HepG2 (cell line): Measurements from ENCODE around the gene FITM2. TPM values are rescaled to one million over a fixed set of nuclear protein-coding genes. Genes with fewer than 3 reads are reported as not detected.
A peak's percentile ranks its signal among the peaks of the same experiment; 100 is the strongest.

Experiments used
- AGO1 ChIP-seq: fragments of 200-400 bp; formaldehyde crosslinking; IDR thresholded peaks from 2 replicates; pipeline ENCODE4 v1.6.1; 2017; ENCODE audit warnings: mild to moderate bottlenecking, low read depth, low read length, moderate library complexity; ENCODE audit not compliant: poor library complexity, severe bottlenecking
- BCL3 ChIP-seq: sonication (generic); formaldehyde crosslinking; IDR thresholded peaks from 2 replicates; pipeline ENCODE4 v1.5.1; 2020; ENCODE audit warnings: mild to moderate bottlenecking, missing genetic modification reagents, moderate library complexity
- DMTF1 ChIP-seq: sonication (generic); formaldehyde crosslinking; IDR thresholded peaks from 2 replicates; pipeline ENCODE4 v1.4.0; 2020; ENCODE audit warnings: mild to moderate bottlenecking, missing genetic modification reagents
- ELF3 ChIP-seq: IDR thresholded peaks from 2 replicates; pipeline ENCODE4 v1.6.1; 2016; ENCODE audit warnings: missing genetic modification reagents, missing compliant biosample characterization
- HES4 ChIP-seq: sonication (generic); formaldehyde crosslinking; IDR thresholded peaks from 2 replicates; pipeline ENCODE4 v1.9.0; 2021; ENCODE audit warnings: mild to moderate bottlenecking, missing genetic modification reagents, borderline replicate concordance
- HNRNPH1 ChIP-seq: fragments of 200-400 bp; formaldehyde crosslinking; optimal IDR thresholded peaks from 2 replicates; pipeline ENCODE3; 2017; ENCODE audit warnings: mild to moderate bottlenecking, low read depth, low read length
- IRF2 ChIP-seq: IDR thresholded peaks from 2 replicates; pipeline ENCODE4 v1.6.1; 2018; ENCODE audit warnings: missing genetic modification reagents, missing compliant biosample characterization
- MLLT10 ChIP-seq: sonication (generic); formaldehyde crosslinking; IDR thresholded peaks from 2 replicates; pipeline ENCODE4 v1.4.0; 2020; ENCODE audit warnings: missing genetic modification reagents
- MXD4 ChIP-seq: IDR thresholded peaks from 2 replicates; pipeline ENCODE4 v1.6.1; 2016; ENCODE audit warnings: mild to moderate bottlenecking, missing biosample characterization, missing genetic modification reagents
- NFE2 ChIP-seq: sonication (generic); formaldehyde crosslinking; IDR thresholded peaks from 2 replicates; pipeline ENCODE4 v1.4.0; 2020; ENCODE audit warnings: missing genetic modification reagents
- NFKB2 ChIP-seq: sonication (generic); formaldehyde crosslinking; IDR thresholded peaks from 2 replicates; pipeline ENCODE4 v1.4.0; 2020; ENCODE audit warnings: missing genetic modification reagents, borderline replicate concordance
- PHF5A ChIP-seq: IDR thresholded peaks from one replicate; pipeline ENCODE4 v1.6.1; 2018; ENCODE audit warnings: low read depth, missing genetic modification reagents; ENCODE audit not compliant: unreplicated experiment
- PRPF4 ChIP-seq: fragments of 200-400 bp; formaldehyde crosslinking; IDR thresholded peaks from 2 replicates; pipeline ENCODE4 v1.6.1; 2016; ENCODE audit warnings: low read length, low read depth; ENCODE audit not compliant: poor library complexity, severe bottlenecking
- RBFOX2 ChIP-seq: fragments of 200-400 bp; formaldehyde crosslinking; IDR thresholded peaks from 2 replicates; pipeline ENCODE4 v1.6.1; 2017; ENCODE audit warnings: low read depth, mild to moderate bottlenecking, low read length
- RFX3 ChIP-seq: IDR thresholded peaks from 2 replicates; pipeline ENCODE4 v1.6.1; 2016; ENCODE audit warnings: missing biosample characterization, missing genetic modification reagents
- SALL1 ChIP-seq: sonication (generic); formaldehyde crosslinking; IDR thresholded peaks from 2 replicates; pipeline ENCODE4 v1.8.0; 2022; ENCODE audit warnings: mild to moderate bottlenecking, missing genetic modification reagents
- TFE3 ChIP-seq: IDR thresholded peaks from 2 replicates; pipeline ENCODE4 v1.6.1; 2016
- THAP8 ChIP-seq: sonication (generic); formaldehyde crosslinking; IDR thresholded peaks from 2 replicates; pipeline ENCODE4 v1.5.1; 2020; ENCODE audit warnings: missing genetic modification reagents, mild to moderate bottlenecking, borderline replicate concordance
- ZNF251 ChIP-seq: sonication (generic); formaldehyde crosslinking; IDR thresholded peaks from 2 replicates; pipeline ENCODE4 v1.9.0; 2021; ENCODE audit warnings: mild to moderate bottlenecking, missing genetic modification reagents
- ZNF556 ChIP-seq: sonication (generic); formaldehyde crosslinking; IDR thresholded peaks from 2 replicates; pipeline ENCODE4 v1.4.0; 2020; ENCODE audit warnings: mild to moderate bottlenecking, missing genetic modification reagents, borderline replicate concordance
- ZNF562 ChIP-seq: sonication (generic); formaldehyde crosslinking; IDR thresholded peaks from 2 replicates; pipeline ENCODE4 v1.8.0; 2022; ENCODE audit warnings: missing genetic modification reagents, borderline replicate concordance
- ZNF674 ChIP-seq: sonication (generic); formaldehyde crosslinking; IDR thresholded peaks from 2 replicates; pipeline ENCODE4 v1.5.0; 2020; ENCODE audit warnings: low read depth, mild to moderate bottlenecking, missing genetic modification reagents
- ZNF737 ChIP-seq: sonication (generic); formaldehyde crosslinking; IDR thresholded peaks from 2 replicates; pipeline ENCODE4 v1.5.0; 2020; ENCODE audit warnings: missing genetic modification reagents, mild to moderate bottlenecking, borderline replicate concordance
- ZNF747 ChIP-seq: sonication (generic); formaldehyde crosslinking; IDR thresholded peaks from 2 replicates; pipeline ENCODE4 v1.8.1; 2023; ENCODE audit warnings: missing genetic modification reagents, mild to moderate bottlenecking, borderline replicate concordance
- ZNF788 ChIP-seq: sonication (generic); formaldehyde crosslinking; IDR thresholded peaks from 2 replicates; pipeline ENCODE4 v1.5.0; 2020; ENCODE audit warnings: mild to moderate bottlenecking, missing genetic modification reagents, borderline replicate concordance
- ZSCAN29 ChIP-seq: sonication (generic); formaldehyde crosslinking; conservative IDR thresholded peaks from 2 replicates; pipeline ENCODE4 v1.4.0; 2020; ENCODE audit warnings: mild to moderate bottlenecking, missing genetic modification reagents
- polyA plus RNA-seq, 8 experiments: library from polyadenylated mRNA; depleted of rRNA in 3 of 8; stranded (reverse) in 7 of 8; unstranded in 1 of 8; fragments of >200 nt; fragmentation: Illumina TruSeq in 4 of 8; extraction: Trizol in 4 of 8; gene quantifications; 2 replicates each; pipeline versions ENCODE4 v1.2.1 to v1.2.3, GENCODE V29; 2011 to 2016; ENCODE audit warnings: low read depth in 4 of 8, missing spikeins in 1 of 8, mixed read lengths in 1 of 8; ENCODE audit not compliant: insufficient read depth in 1 of 8
- total RNA-seq, 5 experiments: library from RNA; depleted of rRNA; stranded (reverse); fragments of >200 nt; fragmentation: Illumina TruSeq; extraction: Trizol; gene quantifications; 2 replicates each; pipeline ENCODE4 v1.2.3, GENCODE V29; 2016; ENCODE audit warnings: low read depth in 1 of 5

FITM2 gene
- total and polyA plus RNA-seq, 2 of the 13 experiments (the other 11 are each of a cell fraction or from before 2014, with no cell fraction given): 9.6 to 24.5 TPM

- TF ChIP-seq ZNF747 (CRISPR knock-in tag) (no peak), TFE3 (CRISPR knock-in tag) (peak; percentile 63; the same call in 1 of the 2 replicates), ELF3 (CRISPR knock-in tag) (peak; percentile 95), HNRNPH1 (no peak), ZSCAN29 (CRISPR knock-in tag) (peak; percentile 92; the same call in 1 of the 2 replicates), NFKB2 (CRISPR knock-in tag) (0 out of 2 replicates have a peak, but pooled peaks have one; percentile 62), HES4 (CRISPR knock-in tag) (no peak), MXD4 (CRISPR knock-in tag) (no peak; the same call in 1 of the 2 replicates), SALL1 (CRISPR knock-in tag) (peak; percentile 93), AGO1 (no peak), BCL3 (CRISPR knock-in tag) (no peak), MLLT10 (CRISPR knock-in tag) (no peak), ZNF251 (CRISPR knock-in tag) (no peak), DMTF1 (CRISPR knock-in tag) (no peak), THAP8 (CRISPR knock-in tag) (no peak), NFE2 (CRISPR knock-in tag) (peak; percentile 37; the same call in 1 of the 2 replicates), PRPF4 (no peak), ZNF737 (CRISPR knock-in tag) (no peak), ZNF674 (CRISPR knock-in tag) (no peak), ZNF562 (no peak), RBFOX2 (peak; percentile 43), ZNF788 (CRISPR knock-in tag) (peak; percentile 71; the same call in 1 of the 2 replicates), ZNF556 (CRISPR knock-in tag) (peak; percentile 65), RFX3 (CRISPR knock-in tag) (no peak), PHF5A (CRISPR knock-in tag) (peak; percentile 49), IRF2 (CRISPR knock-in tag) (peak; percentile 83; the same call in 1 of the 2 replicates)
Measured at GRCh38 chr20:44302026-44302669, 8.9 kb downstream of the FITM2 start (continued).
